Neural crest cell (in vitro differentiated cells): ENCODE measurements around the gene RGS18. TPM values are rescaled to one million over a fixed set of nuclear protein-coding genes. Genes with fewer than 3 reads are reported as not detected.

Experiments used
- DNase-seq: peaks from one replicate; pipeline ENCODE4 v3.0.0; 2021; ENCODE audit warnings: low read depth, mixed read lengths, low spot score
- H3K27ac Mint-ChIP-seq: one replicate; pipeline ENCODE4 v1.8.0; 2021; ENCODE audit warnings: mild to moderate bottlenecking, mixed read lengths; ENCODE audit not compliant: unreplicated experiment
- H3K27me3 Mint-ChIP-seq: 2 replicates; pipeline ENCODE4 v1.8.0; 2021; ENCODE audit warnings: low read depth, mild to moderate bottlenecking, mixed read lengths
- H3K36me3 Mint-ChIP-seq: 2 replicates; pipeline ENCODE4 v1.8.0; 2021; ENCODE audit warnings: low read depth, mild to moderate bottlenecking, mixed read lengths
- H3K4me1 Mint-ChIP-seq: 2 replicates; pipeline ENCODE4 v1.8.0; 2021; ENCODE audit warnings: mixed read lengths
- H3K4me3 Mint-ChIP-seq: one replicate; pipeline ENCODE4 v1.8.0; 2021; ENCODE audit warnings: mild to moderate bottlenecking, mixed read lengths
- H3K9me3 Mint-ChIP-seq: 2 replicates; pipeline ENCODE4 v1.8.0; 2021; ENCODE audit warnings: mixed read lengths
- total RNA-seq: library from RNA; stranded (reverse); gene quantifications from 2 replicates; pipeline ENCODE4 v1.2.1, GENCODE V29; 2021
- TF ChIP-seq, protein P1 (sequence below): fragments of 200-600 bp; sonication (generic); conservative IDR thresholded peaks from 2 replicates; pipeline ENCODE4 v1.5.0; 2021; ENCODE audit warnings: antibody characterized with exemption, mild to moderate bottlenecking

The RGS18 gene
- total RNA-seq, 1 donor from 2014 or later = not detected

DNA sequence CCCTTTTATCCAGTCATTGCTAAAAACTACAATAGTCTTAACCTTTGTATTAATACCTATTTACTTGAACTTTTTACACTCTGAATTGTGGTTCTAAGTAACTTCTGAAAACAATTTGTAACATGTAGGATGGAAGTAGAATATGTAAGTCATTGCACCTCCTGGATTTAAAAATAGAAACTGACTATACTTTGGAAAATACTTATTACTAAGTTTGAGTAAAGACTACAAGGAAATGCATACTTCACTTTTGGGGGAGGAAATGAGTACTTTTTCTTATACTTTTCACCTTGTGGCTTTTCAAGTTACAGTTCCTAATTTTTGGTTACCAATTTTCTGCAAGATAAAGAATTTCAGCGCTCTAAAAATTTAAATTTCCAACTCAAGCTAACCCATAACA, 8.7 kb downstream of the RGS18 start:
- Mint-ChIP-seq H3K36me3 (no peaks in the 10 kb centered on the region), H3K9me3 (peaks cover 8% of the 10 kb centered on the region), H3K4me3 (no peak overlapping the region), H3K27me3 (no peaks in the 10 kb centered on the region), H3K4me1 (peaks cover 12% of the 10 kb centered on the region), H3K27ac (no peak overlapping the region)
- TF ChIP-seq, protein P1, sequence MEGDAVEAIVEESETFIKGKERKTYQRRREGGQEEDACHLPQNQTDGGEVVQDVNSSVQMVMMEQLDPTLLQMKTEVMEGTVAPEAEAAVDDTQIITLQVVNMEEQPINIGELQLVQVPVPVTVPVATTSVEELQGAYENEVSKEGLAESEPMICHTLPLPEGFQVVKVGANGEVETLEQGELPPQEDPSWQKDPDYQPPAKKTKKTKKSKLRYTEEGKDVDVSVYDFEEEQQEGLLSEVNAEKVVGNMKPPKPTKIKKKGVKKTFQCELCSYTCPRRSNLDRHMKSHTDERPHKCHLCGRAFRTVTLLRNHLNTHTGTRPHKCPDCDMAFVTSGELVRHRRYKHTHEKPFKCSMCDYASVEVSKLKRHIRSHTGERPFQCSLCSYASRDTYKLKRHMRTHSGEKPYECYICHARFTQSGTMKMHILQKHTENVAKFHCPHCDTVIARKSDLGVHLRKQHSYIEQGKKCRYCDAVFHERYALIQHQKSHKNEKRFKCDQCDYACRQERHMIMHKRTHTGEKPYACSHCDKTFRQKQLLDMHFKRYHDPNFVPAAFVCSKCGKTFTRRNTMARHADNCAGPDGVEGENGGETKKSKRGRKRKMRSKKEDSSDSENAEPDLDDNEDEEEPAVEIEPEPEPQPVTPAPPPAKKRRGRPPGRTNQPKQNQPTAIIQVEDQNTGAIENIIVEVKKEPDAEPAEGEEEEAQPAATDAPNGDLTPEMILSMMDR = no peak
- DNase-seq = no peak

DNA sequence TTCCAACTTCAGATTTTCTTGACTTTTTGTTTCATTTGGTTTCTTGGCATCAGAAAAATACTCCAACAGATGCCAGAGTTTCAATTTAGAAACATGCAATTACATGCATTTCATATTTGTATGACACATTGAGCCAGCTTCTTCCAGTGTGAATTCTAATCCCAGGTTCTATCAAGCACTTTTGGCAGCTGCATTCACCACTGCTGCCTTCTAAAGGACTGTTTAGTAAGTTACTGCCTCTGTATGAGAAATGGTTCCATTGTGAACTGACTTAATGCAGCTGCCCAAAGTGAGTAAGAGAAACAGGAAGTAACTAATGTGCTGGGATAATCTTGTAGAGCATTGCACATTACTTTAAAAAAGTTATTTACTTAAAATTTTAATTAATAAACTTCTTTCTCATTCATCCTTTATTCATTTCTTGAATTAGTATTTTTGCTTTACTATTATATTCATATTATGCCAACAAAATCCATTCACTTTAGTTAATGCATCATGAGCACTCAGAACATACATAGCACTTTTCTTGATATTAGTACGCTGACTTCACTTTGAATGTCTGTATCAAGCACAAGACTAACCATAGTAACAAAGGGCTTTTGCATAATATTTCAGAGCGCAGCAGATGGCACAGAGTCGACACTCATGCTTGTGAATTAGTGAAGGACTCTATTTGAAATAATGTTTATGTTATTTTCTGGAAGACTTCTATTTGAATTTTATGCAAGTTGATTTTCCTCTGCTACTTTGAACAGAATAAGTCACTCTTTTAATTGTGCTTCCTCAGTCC, 9.8 kb downstream of the RGS18 start:
- Mint-ChIP-seq H3K4me1 (peaks cover 12% of the 10 kb centered on the region), H3K27me3 (no peaks in the 10 kb centered on the region), H3K36me3 (no peaks in the 10 kb centered on the region), H3K9me3 (peaks cover 8% of the 10 kb centered on the region), H3K4me3 (no peak overlapping the region), H3K27ac (no peak overlapping the region)
- TF ChIP-seq, protein P1 = no peak
- DNase-seq = no peak

DNA sequence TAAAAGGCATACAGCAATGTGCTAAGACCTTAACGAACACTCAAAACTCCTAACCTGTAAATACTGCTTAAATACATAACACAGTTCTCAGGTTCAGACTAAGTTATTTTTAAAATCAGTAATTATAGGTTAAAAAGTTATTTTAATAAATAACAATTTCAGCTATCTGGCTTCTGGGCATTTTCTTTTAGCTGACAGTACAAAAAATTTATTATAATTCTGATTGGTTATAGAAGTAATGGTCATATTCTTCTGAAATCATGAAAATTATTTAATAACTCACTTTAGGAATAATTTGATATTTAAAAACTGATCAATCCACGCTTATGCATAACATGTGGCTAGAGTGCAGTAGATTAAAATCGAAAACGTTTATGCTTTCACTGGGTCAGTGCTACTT, 10.7 kb downstream of the RGS18 start:
- Mint-ChIP-seq H3K27ac (no peak overlapping the region), H3K4me1 (peaks cover 12% of the 10 kb centered on the region), H3K36me3 (no peaks in the 10 kb centered on the region), H3K4me3 (no peak overlapping the region), H3K9me3 (peaks cover 8% of the 10 kb centered on the region), H3K27me3 (no peaks in the 10 kb centered on the region)
- TF ChIP-seq, protein P1 = no peak
- no peak for DNase-seq

DNA sequence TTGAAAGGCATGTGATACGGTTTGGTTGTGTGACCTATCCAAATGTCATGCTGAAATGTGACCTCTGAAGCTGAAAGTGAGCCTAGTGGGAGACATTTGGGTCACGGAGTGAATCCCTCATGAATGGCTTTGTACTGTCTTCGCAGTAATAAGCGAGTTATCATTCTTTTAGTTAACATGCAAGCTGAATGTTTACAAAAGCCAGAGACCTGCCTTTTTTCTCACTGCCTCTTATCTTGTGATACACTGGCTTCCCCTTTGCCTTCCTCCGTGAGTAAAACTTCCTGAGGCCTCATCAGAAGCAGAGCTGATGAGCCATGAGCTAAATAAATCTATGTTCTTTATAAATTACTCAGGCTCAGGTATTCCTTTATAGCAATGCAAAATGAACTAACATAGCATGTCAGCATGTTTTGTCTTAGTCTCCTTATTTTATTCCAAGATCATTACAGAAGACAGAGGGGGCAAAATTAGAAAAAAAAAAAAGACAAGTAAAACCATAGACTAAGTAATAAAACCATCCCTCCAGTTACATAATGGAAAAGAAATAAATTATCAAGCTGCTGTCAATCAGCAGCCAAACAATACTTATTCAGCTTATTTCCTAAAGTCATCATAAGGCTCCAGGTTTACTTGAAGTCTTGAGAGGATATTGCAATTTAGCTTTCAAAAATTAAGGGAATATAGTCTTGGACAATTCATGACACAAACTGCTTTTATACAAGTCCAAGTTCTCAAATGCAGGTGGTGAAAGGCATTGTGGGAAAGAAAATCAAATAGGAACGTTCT, 12.1 kb downstream of the RGS18 start:
- Mint-ChIP-seq H3K27ac (no peak overlapping the region), H3K4me3 (no peak overlapping the region)
- TF ChIP-seq, protein P1 = no peak

DNA sequence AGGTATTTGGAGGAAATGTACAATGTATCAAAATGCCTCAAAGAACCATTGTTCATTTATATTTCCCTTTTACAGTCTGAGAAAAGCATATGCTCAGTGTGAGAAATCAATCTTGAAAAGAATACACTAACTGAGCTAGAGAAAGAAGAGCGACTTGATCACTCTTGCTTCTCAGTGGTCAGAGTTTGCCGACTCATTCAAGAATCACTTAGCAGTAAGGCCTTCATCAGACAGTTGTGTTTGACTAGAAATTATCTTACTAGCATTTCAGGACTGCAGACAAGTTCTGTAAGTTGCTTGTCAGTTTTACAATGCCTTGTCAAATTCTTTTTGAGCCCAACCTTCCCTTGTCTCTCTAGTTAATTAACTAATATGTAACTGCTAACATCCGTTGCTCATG, 12.9 kb downstream of the RGS18 start:
- TF ChIP-seq, protein P1 = no peak
- H3K4me1 Mint-ChIP-seq = peaks cover 12% of the 10 kb centered on the region
- H3K27ac Mint-ChIP-seq = no peak overlapping the region
- no peak for DNase-seq
- H3K27me3 Mint-ChIP-seq = no peaks in the 10 kb centered on the region
- no peaks in the 10 kb centered on the region for H3K36me3 Mint-ChIP-seq
- no peak overlapping the region for H3K4me3 Mint-ChIP-seq
- peaks cover 3% of the 10 kb centered on the region for H3K9me3 Mint-ChIP-seq

More for the DNA sequence above, 12.1 kb downstream of the RGS18 start:
- no peak for DNase-seq
- Mint-ChIP-seq H3K36me3 (no peaks in the 10 kb centered on the region), H3K9me3 (peaks cover 4% of the 10 kb centered on the region), H3K27me3 (no peaks in the 10 kb centered on the region), H3K4me1 (peaks cover 12% of the 10 kb centered on the region)
